ENCODE data around the gene PDE8B. TPM values are rescaled to one million over a fixed set of nuclear protein-coding genes. Genes with fewer than 3 reads are reported as not detected.
A peak's percentile ranks its signal among the peaks of the same experiment; 100 is the strongest.

PDE8B gene
- total RNA-seq, 1 donor from 2014 or later: 4.9 TPM

DNA sequence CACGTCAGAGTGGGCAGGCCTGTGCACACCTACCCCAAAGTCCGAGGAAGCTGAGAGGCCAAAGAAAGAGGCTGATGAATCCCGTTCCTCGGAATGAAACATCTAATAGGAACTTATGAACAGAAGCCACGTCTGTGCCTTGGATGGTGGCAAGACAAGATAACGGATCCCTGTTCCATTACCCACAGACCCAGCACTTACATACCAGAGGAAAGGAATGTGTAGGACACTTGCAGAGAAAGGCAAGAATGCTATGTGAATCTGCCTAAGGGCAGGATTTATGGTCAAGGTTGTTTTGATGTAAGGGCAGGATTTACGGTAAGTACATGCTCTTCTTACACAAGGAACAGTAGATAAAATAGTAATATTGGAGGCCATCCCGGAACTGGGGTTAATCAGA lies 188.4 kb downstream of the PDE8B start:
- Histone ChIP-seq H3K36me3 (no peaks in the 10 kb centered on the region), H3K27ac (no peak overlapping the region), H3K4me3 (no peak overlapping the region), H3K27me3 (no peaks in the 10 kb centered on the region), H3K4me1 (no peaks in the 10 kb centered on the region), H3K9me3 (no peaks in the 10 kb centered on the region)
- intact Hi-C loops (cut with DNase I): no loop called here
- DNase-seq (no peak), ATAC-seq (no peak)
- TF ChIP-seq, protein P1, sequence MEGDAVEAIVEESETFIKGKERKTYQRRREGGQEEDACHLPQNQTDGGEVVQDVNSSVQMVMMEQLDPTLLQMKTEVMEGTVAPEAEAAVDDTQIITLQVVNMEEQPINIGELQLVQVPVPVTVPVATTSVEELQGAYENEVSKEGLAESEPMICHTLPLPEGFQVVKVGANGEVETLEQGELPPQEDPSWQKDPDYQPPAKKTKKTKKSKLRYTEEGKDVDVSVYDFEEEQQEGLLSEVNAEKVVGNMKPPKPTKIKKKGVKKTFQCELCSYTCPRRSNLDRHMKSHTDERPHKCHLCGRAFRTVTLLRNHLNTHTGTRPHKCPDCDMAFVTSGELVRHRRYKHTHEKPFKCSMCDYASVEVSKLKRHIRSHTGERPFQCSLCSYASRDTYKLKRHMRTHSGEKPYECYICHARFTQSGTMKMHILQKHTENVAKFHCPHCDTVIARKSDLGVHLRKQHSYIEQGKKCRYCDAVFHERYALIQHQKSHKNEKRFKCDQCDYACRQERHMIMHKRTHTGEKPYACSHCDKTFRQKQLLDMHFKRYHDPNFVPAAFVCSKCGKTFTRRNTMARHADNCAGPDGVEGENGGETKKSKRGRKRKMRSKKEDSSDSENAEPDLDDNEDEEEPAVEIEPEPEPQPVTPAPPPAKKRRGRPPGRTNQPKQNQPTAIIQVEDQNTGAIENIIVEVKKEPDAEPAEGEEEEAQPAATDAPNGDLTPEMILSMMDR (IDR thresholded peaks at IDR 0.05): no peak

DNA sequence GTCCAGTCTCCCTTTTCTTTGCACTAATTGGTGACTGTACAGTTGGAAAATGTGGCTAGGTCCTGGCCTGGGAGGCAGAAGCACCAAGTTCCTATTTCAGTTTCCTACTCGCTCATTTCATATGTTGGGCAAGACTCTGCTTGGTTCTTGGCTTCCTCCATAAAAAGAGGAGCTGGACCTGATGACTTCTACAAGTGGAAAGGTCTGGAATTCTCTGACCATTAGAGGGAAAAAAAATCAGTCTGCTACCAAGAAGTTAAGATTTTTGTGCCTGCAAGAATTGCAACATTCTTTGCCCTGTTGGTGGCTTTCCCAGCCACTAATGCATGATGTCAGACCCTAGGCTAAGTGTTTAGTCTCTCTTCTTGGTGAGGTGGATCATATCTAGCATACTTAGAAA lies 190.2 kb downstream of the PDE8B start:
- ATAC-seq: peak; percentile 61
- Histone ChIP-seq H3K4me3 (no peak overlapping the region), H3K36me3 (no peaks in the 10 kb centered on the region), H3K4me1 (no peaks in the 10 kb centered on the region), H3K9me3 (no peaks in the 10 kb centered on the region), H3K27ac (no peak overlapping the region), H3K27me3 (no peaks in the 10 kb centered on the region)
- intact Hi-C loops (cut with DNase I): no loop called here
- DNase-seq: no peak
- TF ChIP-seq, protein P1 (IDR thresholded peaks at IDR 0.05): no peak

DNA sequence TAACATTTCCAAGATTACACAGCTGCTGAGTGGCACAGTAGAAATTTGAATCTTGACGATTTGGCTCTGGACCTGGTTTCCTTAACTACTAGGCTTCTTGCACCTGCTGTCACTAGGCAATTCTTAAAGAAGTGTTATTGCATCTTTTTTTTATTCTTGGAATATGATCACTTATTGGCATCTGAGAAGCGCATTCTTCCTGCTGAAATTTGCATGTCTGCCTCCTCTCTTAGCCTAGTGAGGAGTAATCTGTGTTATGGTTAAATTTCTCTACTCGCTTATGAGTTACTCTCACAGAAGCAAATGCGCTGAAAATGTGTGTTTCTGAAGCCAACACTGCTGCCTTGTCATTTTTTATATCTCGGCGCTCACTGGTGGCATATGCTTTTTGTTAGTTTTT lies 192.3 kb downstream of the PDE8B start:
- DNase-seq: no peak
- no peak overlapping the region for H3K27ac ChIP-seq
- TF ChIP-seq, protein P1 (IDR thresholded peaks at IDR 0.05): no peak
- H3K9me3 ChIP-seq: no peaks in the 10 kb centered on the region
- intact Hi-C loops (cut with DNase I): no loop called here
- ATAC-seq: no peak
- no peaks in the 10 kb centered on the region for H3K4me1 ChIP-seq
- no peaks in the 10 kb centered on the region for H3K27me3 ChIP-seq
- no peaks in the 10 kb centered on the region for H3K36me3 ChIP-seq
- no peak overlapping the region for H3K4me3 ChIP-seq

DNA sequence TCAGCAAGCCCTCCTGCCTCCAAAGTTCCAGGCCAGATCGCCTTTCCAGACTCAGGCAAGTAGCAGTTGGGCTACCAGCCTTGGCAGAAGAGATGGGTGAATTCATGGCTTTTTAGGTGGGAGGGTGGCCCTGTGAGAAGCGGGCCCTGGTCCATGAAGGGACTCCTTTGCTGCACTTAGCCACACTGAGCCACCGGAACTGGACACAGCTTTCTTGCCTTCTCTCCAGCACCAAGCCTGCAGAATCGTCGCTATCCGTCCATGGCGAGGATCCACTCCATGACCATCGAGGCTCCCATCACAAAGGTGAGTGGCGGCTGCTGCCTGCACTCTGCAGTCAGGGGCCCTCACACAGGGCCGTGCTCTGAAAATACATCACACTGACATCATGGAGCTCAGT lies 196.7 kb downstream of the PDE8B start:
- H3K4me1 ChIP-seq: no peaks in the 10 kb centered on the region
- no peaks in the 10 kb centered on the region for H3K27me3 ChIP-seq
- intact Hi-C loops (cut with DNase I): no loop called here
- H3K9me3 ChIP-seq: no peaks in the 10 kb centered on the region
- no peak overlapping the region for H3K27ac ChIP-seq
- TF ChIP-seq, protein P1 (IDR thresholded peaks at IDR 0.05): no peak
- DNase-seq (no peak), ATAC-seq (no peak)
- H3K36me3 ChIP-seq: no peaks in the 10 kb centered on the region
- H3K4me3 ChIP-seq: no peak overlapping the region

DNA sequence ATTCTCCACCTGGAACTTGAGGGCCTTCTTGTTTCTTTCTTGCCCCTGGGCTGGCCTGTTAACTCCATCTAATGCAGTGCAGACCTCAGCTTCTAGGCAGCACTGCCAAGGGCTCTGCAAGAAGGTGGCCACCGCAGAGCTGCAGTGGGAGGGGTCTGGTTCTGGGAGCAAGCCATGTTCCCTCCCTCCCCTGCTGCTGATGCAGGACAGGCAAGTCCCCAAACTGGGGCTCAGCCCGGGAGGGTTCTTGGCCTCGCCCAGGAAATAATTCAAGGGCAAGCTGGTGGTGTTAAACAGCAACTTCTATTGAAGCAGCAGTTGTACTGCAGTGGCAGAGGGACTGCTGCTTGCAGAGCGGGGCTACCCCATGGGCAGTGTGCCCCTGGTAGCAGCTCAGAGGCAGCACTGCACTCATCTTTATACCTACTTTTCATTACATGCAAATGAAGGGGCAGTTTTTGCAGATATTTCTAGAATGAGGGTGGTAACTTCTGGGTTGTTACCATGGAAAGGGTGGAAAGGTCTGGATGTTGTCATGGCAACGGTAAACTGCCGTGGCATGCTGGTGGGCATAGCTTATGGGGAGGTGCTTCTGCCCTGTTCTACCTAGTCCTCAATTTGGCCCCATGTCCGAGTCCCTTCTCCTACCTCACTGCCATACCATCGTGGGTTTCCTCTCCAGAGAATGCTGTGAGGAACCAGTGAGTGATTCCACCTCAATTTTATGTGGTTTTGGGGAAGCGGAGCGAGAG lies 199.6 kb downstream of the PDE8B start:
- no peaks in the 10 kb centered on the region for H3K36me3 ChIP-seq
- H3K27me3 ChIP-seq: no peaks in the 10 kb centered on the region
- TF ChIP-seq, protein P1 (IDR thresholded peaks at IDR 0.05): no peak
- no peak overlapping the region for H3K4me3 ChIP-seq
- no peaks in the 10 kb centered on the region for H3K4me1 ChIP-seq
- H3K27ac ChIP-seq: no peak overlapping the region
- ATAC-seq: no peak
- DNase-seq: no peak
- H3K9me3 ChIP-seq: no peaks in the 10 kb centered on the region
- intact Hi-C loops (cut with DNase I): no loop called here

DNA sequence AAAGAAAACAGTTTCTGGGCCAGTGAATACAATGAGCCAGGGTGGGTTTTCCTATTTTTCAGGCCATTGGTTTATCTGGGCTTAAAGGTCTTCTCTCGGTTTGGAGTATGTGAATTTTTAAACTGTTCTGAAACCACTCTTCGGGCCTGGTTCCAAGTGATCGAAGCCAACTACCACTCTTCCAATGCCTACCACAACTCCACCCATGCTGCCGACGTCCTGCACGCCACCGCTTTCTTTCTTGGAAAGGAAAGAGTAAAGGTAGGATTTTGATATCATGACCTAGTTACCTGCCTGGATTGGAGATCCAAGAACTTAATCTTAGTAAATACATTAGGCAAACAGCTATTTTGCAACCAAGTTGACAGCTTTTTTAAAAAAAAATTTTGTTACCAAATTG lies 202.6 kb downstream of the PDE8B start:
- intact Hi-C loops (cut with DNase I): no loop called here
- Histone ChIP-seq H3K9me3 (no peaks in the 10 kb centered on the region), H3K27ac (no peak overlapping the region), H3K27me3 (no peaks in the 10 kb centered on the region), H3K4me3 (no peak overlapping the region), H3K4me1 (no peaks in the 10 kb centered on the region), H3K36me3 (no peaks in the 10 kb centered on the region)
- ATAC-seq (no peak), DNase-seq (no peak)
- TF ChIP-seq, protein P1 (IDR thresholded peaks at IDR 0.05): no peak
